B cell (primary cell): Measurements from ENCODE around the gene C10orf105. TPM values are rescaled to one million over a fixed set of nuclear protein-coding genes. Genes with fewer than 3 reads are reported as not detected.

Experiments
- ATAC-seq: fragments of 200-7000 bp; cut with Tn5 transposase; one replicate; pipeline ENCODE4 v1.10.0; 2021; ENCODE audit warnings: low read depth, mild to moderate bottlenecking, moderate number of reproducible peaks, moderate library complexity
- CTCF ChIA-PET: fragments of 350-600 bp; sonication (Branson Sonifier 250); formaldehyde crosslinking; loops from one replicate; lab custom pipeline; 2021; ENCODE audit warnings: antibody characterized with exemption, inconsistent platforms; lab: Charles Lee
- POLR2A ChIA-PET: fragments of 350-600 bp; sonication (Branson Sonifier 250); formaldehyde crosslinking; loops from one replicate; lab custom pipeline; 2021; ENCODE audit warnings: antibody characterized with exemption; lab: Charles Lee
- DNase-seq: peaks from one replicate; pipeline ENCODE4 v3.0.0; 2013
- H2AFZ ChIP-seq: 2 replicates; pipeline ENCODE4 v1.6.1; 2012; ENCODE audit warnings: mild to moderate bottlenecking, low read depth, low read length; ENCODE audit not compliant: insufficient read depth, poor library complexity, severe bottlenecking
- H3K27ac ChIP-seq, 2 donors: 1 replicate in 1 of 2; 2 replicates in 1 of 2; pipeline ENCODE4 v1.5.1; 2012 to 2013; ENCODE audit warnings: low read length in 2 of 2, mild to moderate bottlenecking in 2 of 2, moderate library complexity in 1 of 2
- H3K27me3 ChIP-seq, 4 experiments: fragments of 200-600 bp in 1 of 4; sonication (generic) in 1 of 4; replicated peaks in 1 of 4; 1 replicate in 2 of 4; 2 replicates in 2 of 4; pipeline versions ENCODE4 v1.6.1 to v1.7.0; 2013 to 2016; ENCODE audit warnings: low read length in 3 of 4, mild to moderate bottlenecking in 2 of 4, mixed read lengths in 1 of 4, moderate library complexity in 1 of 4; ENCODE audit not compliant: insufficient read depth in 4 of 4, control insufficient read depth in 3 of 4; ENCODE audit errors: control extremely low read depth in 1 of 4
- H3K36me3 ChIP-seq, 2 experiments: replicated peaks in 1 of 2; 1 replicate in 1 of 2; 2 replicates in 1 of 2; pipeline versions ENCODE4 v1.6.1 to v1.7.1; 2013; ENCODE audit warnings: low read length in 1 of 2; ENCODE audit not compliant: insufficient read depth in 2 of 2, control insufficient read depth in 1 of 2; ENCODE audit errors: control extremely low read depth in 1 of 2, extremely low read depth in 1 of 2
- H3K4me1 ChIP-seq, 2 donors: fragments of 200-600 bp in 1 of 2; sonication (generic) in 1 of 2; 1 replicate in 1 of 2; 2 replicates in 1 of 2; pipeline versions ENCODE4 v1.5.1 to v1.6.1; 2013 to 2017; ENCODE audit warnings: low read length in 2 of 2; ENCODE audit not compliant: control insufficient read depth in 2 of 2, insufficient read depth in 2 of 2
- H3K4me2 ChIP-seq: replicated peaks from 2 replicates; pipeline ENCODE3; 2012; ENCODE audit warnings: mild to moderate bottlenecking, low read depth, low read length; ENCODE audit not compliant: poor library complexity, severe bottlenecking
- H3K4me3 ChIP-seq, 5 experiments: fragments of 200-600 bp in 1 of 5; sonication (generic) in 1 of 5; 1 replicate in 3 of 5; 2 replicates in 2 of 5; pipeline versions ENCODE4 v1.5.1 to v1.7.0; 2011 to 2016; ENCODE audit warnings: low read length in 4 of 5, mild to moderate bottlenecking in 4 of 5, low read depth in 2 of 5, control low read depth in 1 of 5, moderate library complexity in 1 of 5; ENCODE audit not compliant: insufficient read depth in 1 of 5; ENCODE audit errors: control extremely low read depth in 1 of 5, extremely low read depth in 1 of 5
- H3K79me2 ChIP-seq: fragments of 200-600 bp; sonication (generic); one replicate; pipeline ENCODE4 v1.6.0; 2016; ENCODE audit warnings: low read length; ENCODE audit not compliant: control insufficient read depth, insufficient read depth
- H3K9ac ChIP-seq: fragments of 200-600 bp; sonication (generic); 2 replicates; pipeline ENCODE4 v1.6.1; 2017; ENCODE audit warnings: mild to moderate bottlenecking, low read length, moderate library complexity
- H3K9me3 ChIP-seq, 3 donors: one replicate each; pipeline versions ENCODE4 v1.6.1 to v1.7.1; 2013; ENCODE audit warnings: low read length in 2 of 3; ENCODE audit not compliant: control insufficient read depth in 2 of 3, insufficient read depth in 1 of 3; ENCODE audit errors: control extremely low read depth in 1 of 3
- H4K20me1 ChIP-seq: 2 replicates; pipeline ENCODE4 v1.6.0; 2012; ENCODE audit warnings: mild to moderate bottlenecking, low read length; ENCODE audit not compliant: insufficient read depth, control insufficient read depth, poor library complexity, severe bottlenecking
- H3K27ac Mint-ChIP-seq: one replicate; pipeline ENCODE4 v1.8.0; 2021; ENCODE audit warnings: mixed read lengths
- H3K27me3 Mint-ChIP-seq: one replicate; pipeline ENCODE4 v1.8.0; 2021; ENCODE audit warnings: mixed read lengths
- H3K4me1 Mint-ChIP-seq: one replicate; pipeline ENCODE4 v1.8.0; 2021; ENCODE audit warnings: mixed read lengths
- H3K4me3 Mint-ChIP-seq: one replicate; pipeline ENCODE4 v1.8.0; 2021; ENCODE audit warnings: mixed read lengths
- H3K9me3 Mint-ChIP-seq: one replicate; pipeline ENCODE4 v1.8.0; 2022; ENCODE audit warnings: mixed read lengths; ENCODE audit not compliant: insufficient read depth
- EZH2 ChIP-seq: IDR thresholded peaks from 2 replicates; pipeline ENCODE4 v1.6.1; 2012; ENCODE audit warnings: borderline replicate concordance, low read depth, mild to moderate bottlenecking, moderate library complexity, low read length; ENCODE audit not compliant: insufficient read depth, poor library complexity, severe bottlenecking
- WGBS: methylation state at CpG from one replicate; pipeline ENCODE4 v1.1.5; 2013; ENCODE audit warnings: missing lambda C conversion rate; ENCODE audit not compliant: insufficient coverage; 5-methylcytosine and 5-hydroxymethylcytosine counted together
- intact Hi-C: fragments of 100-400 bp; cut with micrococcal nuclease; formaldehyde crosslinking; loops from one replicate; pipeline ENCODE4 v1.10.0; 2022
- polyA plus RNA-seq: library from polyadenylated mRNA; depleted of rRNA; stranded (reverse); fragments of >200 nt; gene quantifications from 2 replicates; pipeline ENCODE4 v1.2.3, GENCODE V29; 2012
- total RNA-seq, 2 donors: library from RNA; stranded (reverse); fragments of 120-200 nt in 1 of 2; gene quantifications; 1 replicate in 1 of 2; 2 replicates in 1 of 2; pipeline versions ENCODE4 v1.2.3 to v1.2.4, GENCODE V29; 2013 to 2022
- TF ChIP-seq, protein P1 (sequence below): fragments of 200-600 bp; IDR thresholded peaks from one replicate; pipeline ENCODE4 v1.8.0; 2022; ENCODE audit warnings: antibody characterized with exemption, mild to moderate bottlenecking

Gene C10orf105
- total and polyA plus RNA-seq, 2 donors (not counting 1 experiment from before 2014, with no cell fraction given), result 0.03 TPM; not detected in 1

DNA sequence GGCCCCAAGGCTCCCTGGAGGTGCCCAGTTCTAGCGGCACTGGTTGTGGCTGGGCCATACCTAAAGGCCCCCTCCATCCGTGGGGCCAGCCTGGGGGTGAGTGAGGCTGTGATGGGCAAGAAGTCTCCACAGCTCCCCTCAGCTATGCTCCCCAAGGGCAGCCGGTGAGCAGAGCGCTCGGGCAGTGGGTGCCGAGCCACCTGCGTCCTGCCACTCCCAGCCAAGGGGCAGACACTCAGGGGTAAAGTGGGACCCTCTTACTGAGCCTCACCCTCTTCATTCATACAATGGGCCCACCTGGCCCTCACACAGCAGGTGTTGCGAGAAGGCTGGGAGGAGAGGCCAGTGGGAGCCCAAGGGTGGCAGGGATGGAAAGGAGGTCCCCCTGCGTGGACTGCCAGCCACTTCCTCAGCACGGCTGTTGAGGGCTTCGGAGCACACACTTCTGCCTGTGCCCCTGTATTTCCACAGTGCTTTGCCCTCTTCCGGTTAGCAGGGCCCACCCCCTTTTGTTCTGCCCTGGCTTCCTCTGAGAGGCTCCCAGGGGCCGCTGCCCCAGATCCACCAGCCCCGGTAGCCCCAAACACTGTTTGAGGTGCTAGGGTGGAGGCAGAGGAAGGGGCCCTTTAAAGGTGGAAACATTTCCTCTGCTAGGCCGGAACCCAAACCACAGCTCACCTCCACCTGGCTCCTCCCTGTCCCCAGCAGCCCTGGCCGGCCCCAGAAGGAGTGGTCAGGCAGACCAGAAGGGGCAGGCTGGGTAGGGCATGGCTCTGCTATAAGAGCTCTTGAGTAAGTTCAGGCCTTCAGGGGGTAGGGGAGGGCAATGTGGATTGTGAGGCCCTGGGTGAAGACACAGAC lies 16.4 kb upstream of the C10orf105 start:
- H4K20me1 ChIP-seq, result no peaks in the 10 kb centered on the region
- DNase-seq (peak; percentile 52), ATAC-seq (peak; percentile 76)
- H3K27ac ChIP-seq, result peak overlapping the region; percentile 77 to 82
- H3K4me1 ChIP-seq, result peaks cover 41 to 63% of the 10 kb centered on the region in 2 donors
- H3K27me3 ChIP-seq, result no peaks in the 10 kb centered on the region
- intact Hi-C loops, result loop anchor here (1.0 kb wide), 1 partner anchor 9 kb away; no protein-coding TSS in a partner anchor
- H3K36me3 ChIP-seq, result no peaks in the 10 kb centered on the region
- no peaks in the 10 kb centered on the region for H3K79me2 ChIP-seq
- ChIA-PET CTCF (interaction anchor here (1.0 to 1.7 kb wide), 2 partner anchors 13 to 37 kb away, joined by 6 to 8 read pairs; partner anchors contain the start of gene VSIR), POLR2A (interaction anchor here (2.0 kb wide), 1 partner anchor 12 kb away, joined by 6 read pairs; no protein-coding TSS in a partner anchor)
- Mint-ChIP-seq H3K9me3 (no peaks in the 10 kb centered on the region), H3K4me3 (peak overlapping the region; percentile 45), H3K27ac (peak overlapping the region; percentile 93), H3K4me1 (peaks cover 75% of the 10 kb centered on the region), H3K27me3 (no peaks in the 10 kb centered on the region)
- H3K4me2 ChIP-seq, result peak overlapping the region; percentile 72
- H3K9ac ChIP-seq, result peak overlapping the region; percentile 35
- TF ChIP-seq, protein P1, sequence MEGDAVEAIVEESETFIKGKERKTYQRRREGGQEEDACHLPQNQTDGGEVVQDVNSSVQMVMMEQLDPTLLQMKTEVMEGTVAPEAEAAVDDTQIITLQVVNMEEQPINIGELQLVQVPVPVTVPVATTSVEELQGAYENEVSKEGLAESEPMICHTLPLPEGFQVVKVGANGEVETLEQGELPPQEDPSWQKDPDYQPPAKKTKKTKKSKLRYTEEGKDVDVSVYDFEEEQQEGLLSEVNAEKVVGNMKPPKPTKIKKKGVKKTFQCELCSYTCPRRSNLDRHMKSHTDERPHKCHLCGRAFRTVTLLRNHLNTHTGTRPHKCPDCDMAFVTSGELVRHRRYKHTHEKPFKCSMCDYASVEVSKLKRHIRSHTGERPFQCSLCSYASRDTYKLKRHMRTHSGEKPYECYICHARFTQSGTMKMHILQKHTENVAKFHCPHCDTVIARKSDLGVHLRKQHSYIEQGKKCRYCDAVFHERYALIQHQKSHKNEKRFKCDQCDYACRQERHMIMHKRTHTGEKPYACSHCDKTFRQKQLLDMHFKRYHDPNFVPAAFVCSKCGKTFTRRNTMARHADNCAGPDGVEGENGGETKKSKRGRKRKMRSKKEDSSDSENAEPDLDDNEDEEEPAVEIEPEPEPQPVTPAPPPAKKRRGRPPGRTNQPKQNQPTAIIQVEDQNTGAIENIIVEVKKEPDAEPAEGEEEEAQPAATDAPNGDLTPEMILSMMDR, result no peak
- no peak for TF ChIP-seq EZH2
- H2AFZ ChIP-seq, result peak overlapping the region; percentile 72
- peaks cover 0 to 3% (median 0%) of the 10 kb centered on the region in 3 donors for H3K9me3 ChIP-seq
- 15% methylated on average over 9 of the region's 16 CpGs for WGBS
- H3K4me3 ChIP-seq, result peak overlapping the region in 1 of 5 experiments; percentile 10

- Histone ChIP-seq H3K9me3 (peaks cover 0 to 3% (median 0%) of the 10 kb centered on the region in 3 donors), H3K4me2 (peak overlapping the region; percentile 72), H4K20me1 (no peaks in the 10 kb centered on the region), H3K4me1 (peaks cover 37 to 62% of the 10 kb centered on the region in 2 donors), H3K9ac (peak overlapping the region; percentile 35), H3K27ac (peak overlapping the region; percentile 77 to 82), H3K79me2 (no peaks in the 10 kb centered on the region), H3K4me3 (no peak overlapping the region), H3K27me3 (no peaks in the 10 kb centered on the region), H2AFZ (no peak overlapping the region), H3K36me3 (no peaks in the 10 kb centered on the region)
- POLR2A ChIA-PET, result interaction anchor here (2.0 kb wide), 1 partner anchor 14 kb away, joined by 6 read pairs; no protein-coding TSS in a partner anchor
- Mint-ChIP-seq H3K4me3 (no peak overlapping the region), H3K27ac (peak overlapping the region; percentile 93), H3K9me3 (no peaks in the 10 kb centered on the region), H3K4me1 (peaks cover 67% of the 10 kb centered on the region), H3K27me3 (no peaks in the 10 kb centered on the region)
- ATAC-seq, result no peak
- CTCF ChIA-PET, result interaction anchor here (1.0 kb wide), 1 partner anchor 38 kb away, joined by 8 read pairs; the partner anchor contains the start of gene VSIR
- intact Hi-C loops, result loop anchor here (1.0 kb wide), 1 partner anchor 7 kb away; no protein-coding TSS in a partner anchor
- no peak for DNase-seq
- 90% methylated on average over 5 of the region's 5 CpGs for WGBS
- TF ChIP-seq, protein P1, result no peak
- TF ChIP-seq EZH2, result no peak
Measured at GRCh38 chr10:71734797-71735196, 15.2 kb upstream of the C10orf105 start.
